Stimulated activated CD4-positive, alpha-beta T cell treated with anti-CD3 and anti-CD28 coated beads, Interleukin-1b, Interleukin-23, amount 100 ng/mL, for 1 hour (primary cell): ENCODE measurements around the gene PDHX.

Source experiments
- DNase-seq, 2 donors: peaks; one replicate each; pipeline ENCODE4 v3.0.0-alpha.2; 2020; ENCODE audit warnings: low read depth in 2 of 2

Gene PDHX

GRCh38 chr11:35045236-35045820 is 128.9 kb downstream of the PDHX start:
- peak in 1 of 2 donors; percentile 63 for DNase-seq
